Hepatocyte (in vitro differentiated cells): ENCODE data around the gene KCNK4. TPM values are rescaled to one million over a fixed set of nuclear protein-coding genes. Genes with fewer than 3 reads are reported as not detected.
"Not testable (repeated sequence)": the region's sequence is repeated elsewhere in the genome, so short reads cannot be mapped to it uniquely, and the experiment has no call there.

ENCODE experiments used
- DNase-seq: peaks from one replicate; pipeline ENCODE4 v3.0.0-alpha.2; 2016; ENCODE audit warnings: low spot score
- H2AFZ ChIP-seq: fragments of 200-600 bp; sonication (generic); 2 replicates; pipeline ENCODE4 v1.6.0; 2016; ENCODE audit warnings: antibody characterized with exemption, mild to moderate bottlenecking
- H3K27ac ChIP-seq: fragments of 200-600 bp; sonication (generic); 2 replicates; pipeline ENCODE4 v1.5.1; 2016; ENCODE audit warnings: mild to moderate bottlenecking
- H3K27me3 ChIP-seq: fragments of 200-600 bp; sonication (generic); 2 replicates; pipeline ENCODE4 v1.6.1; 2016
- H3K36me3 ChIP-seq: fragments of 200-600 bp; sonication (generic); replicated peaks from 2 replicates; pipeline ENCODE4 v1.5.1; 2016; ENCODE audit warnings: low read depth; ENCODE audit not compliant: insufficient read depth
- H3K4me1 ChIP-seq: fragments of 200-600 bp; sonication (generic); 2 replicates; pipeline ENCODE4 v1.5.1; 2016; ENCODE audit warnings: mild to moderate bottlenecking, moderate library complexity; ENCODE audit not compliant: insufficient read depth
- H3K4me2 ChIP-seq: fragments of 200-600 bp; sonication (generic); 2 replicates; pipeline ENCODE4 v1.6.0; 2016
- H3K4me3 ChIP-seq: fragments of 200-600 bp; sonication (generic); 2 replicates; pipeline ENCODE4 v1.5.1; 2016; ENCODE audit warnings: mild to moderate bottlenecking
- H3K79me2 ChIP-seq: fragments of 200-600 bp; sonication (generic); 2 replicates; pipeline ENCODE4 v1.6.0; 2017; ENCODE audit warnings: mild to moderate bottlenecking
- H3K9me2 ChIP-seq: fragments of 200-600 bp; sonication (generic); replicated peaks from 2 replicates; pipeline ENCODE4 v1.6.0; 2017; ENCODE audit warnings: mild to moderate bottlenecking; ENCODE audit not compliant: insufficient read depth
- H3K9me3 ChIP-seq: fragments of 200-600 bp; sonication (generic); 2 replicates; pipeline ENCODE4 v1.5.1; 2016; ENCODE audit warnings: low read depth, mild to moderate bottlenecking
- H4K20me1 ChIP-seq: fragments of 200-600 bp; sonication (generic); 2 replicates; pipeline ENCODE4 v1.6.0; 2016; ENCODE audit warnings: mild to moderate bottlenecking; ENCODE audit not compliant: insufficient read depth, poor library complexity, severe bottlenecking
- CTCF ChIP-seq: fragments of 200-600 bp; sonication (generic); IDR thresholded peaks from 2 replicates; pipeline ENCODE4 v1.5.1; 2016; ENCODE audit warnings: antibody characterized with exemption, mild to moderate bottlenecking; ENCODE audit not compliant: poor library complexity
- EZH2 ChIP-seq: fragments of 200-600 bp; sonication (generic); IDR thresholded peaks from 2 replicates; pipeline ENCODE4 v1.6.1; 2016; ENCODE audit warnings: antibody characterized with exemption, mild to moderate bottlenecking, borderline replicate concordance
- EZH2phosphoT487 ChIP-seq: fragments of 200-600 bp; sonication (generic); IDR thresholded peaks from one replicate; pipeline ENCODE4 v1.6.1; 2018; ENCODE audit warnings: antibody characterized with exemption, mild to moderate bottlenecking, low read depth, moderate library complexity; ENCODE audit not compliant: unreplicated experiment, severe bottlenecking
- WGBS: methylation state at CpG from one replicate; pipeline ENCODE4 v1.1.6; 2016; ENCODE audit warnings: low lambda C conversion rate; ENCODE audit errors: missing lambda C conversion rate; 5-methylcytosine and 5-hydroxymethylcytosine counted together
- polyA plus RNA-seq: library from polyadenylated mRNA; unstranded; fragments of >200 nt; fragmentation: Nextera tagmentation; extraction: Ambion mirVana; gene quantifications from 2 replicates; pipeline ENCODE4 v1.2.1, GENCODE V29; 2016
- total RNA-seq: library from RNA; depleted of rRNA; stranded (reverse); fragments of >200 nt; gene quantifications from 2 replicates; pipeline ENCODE4 v1.2.3, GENCODE V29; 2014

KCNK4 gene
- total and polyA plus RNA-seq, 2 experiments from 2014 or later, result not detected

GRCh38 chr11:64306876-64307622 lies 15.9 kb downstream of the KCNK4 start:
- 77% methylated on average over 15 of the region's 15 CpGs for WGBS
- no peaks in the 10 kb centered on the region for H3K27me3 ChIP-seq
- peaks cover 11% of the 10 kb centered on the region for H3K4me1 ChIP-seq
- peak overlapping the region; percentile 62 for H3K4me3 ChIP-seq
- no peak overlapping the region for H2AFZ ChIP-seq
- H3K36me3 ChIP-seq, result no peaks in the 10 kb centered on the region
- peak; percentile 86 for DNase-seq
- H3K27ac ChIP-seq, result peak overlapping the region; percentile 95
- no peaks in the 10 kb centered on the region for H3K9me2 ChIP-seq
- H3K9me3 ChIP-seq, result no peaks in the 10 kb centered on the region
- TF ChIP-seq EZH2phosphoT487, result no peak
- TF ChIP-seq CTCF, result no peak
- TF ChIP-seq EZH2, result no peak
- H4K20me1 ChIP-seq, result no peaks in the 10 kb centered on the region
- H3K79me2 ChIP-seq, result peaks cover 52% of the 10 kb centered on the region
- peak overlapping the region; percentile 90 for H3K4me2 ChIP-seq

- 85% methylated on average over 5 of the region's 5 CpGs for WGBS
- H3K27ac ChIP-seq, result peak overlapping the region; percentile 95
- H3K4me1 ChIP-seq, result peaks cover 11% of the 10 kb centered on the region
- H3K9me3 ChIP-seq, H3K36me3 ChIP-seq, H3K27me3 ChIP-seq, H3K4me3 ChIP-seq, DNase-seq, H4K20me1 ChIP-seq, H3K9me2 ChIP-seq, H2AFZ ChIP-seq: not testable (repeated sequence)
- peak overlapping the region; percentile 90 for H3K4me2 ChIP-seq
- H3K79me2 ChIP-seq, result peaks cover 59% of the 10 kb centered on the region
Measured at GRCh38 chr11:64307795-64308194, 16.7 kb downstream of the KCNK4 start.

- DNase-seq, result no peak
- peaks cover 54% of the 10 kb centered on the region for H3K79me2 ChIP-seq
- H3K9me3 ChIP-seq, result no peaks in the 10 kb centered on the region
- no peak overlapping the region for H3K4me3 ChIP-seq
- H3K27ac ChIP-seq, result no peak overlapping the region
- H3K27me3 ChIP-seq, result no peaks in the 10 kb centered on the region
- H3K4me2 ChIP-seq, result no peak overlapping the region
- H2AFZ ChIP-seq, result no peak overlapping the region
- H3K9me2 ChIP-seq, result no peaks in the 10 kb centered on the region
- TF ChIP-seq EZH2 (no peak), CTCF (no peak), EZH2phosphoT487 (no peak)
- no peaks in the 10 kb centered on the region for H4K20me1 ChIP-seq
- peaks cover 6% of the 10 kb centered on the region for H3K4me1 ChIP-seq
- WGBS, result 93% methylated on average over 10 of the region's 10 CpGs
- no peaks in the 10 kb centered on the region for H3K36me3 ChIP-seq
Measured at GRCh38 chr11:64312947-64313346, 21.8 kb downstream of the KCNK4 start.

- Histone ChIP-seq H3K27me3 (no peaks in the 10 kb centered on the region), H3K4me2 (no peak overlapping the region), H3K4me3 (no peak overlapping the region), H3K27ac (no peak overlapping the region), H2AFZ (no peak overlapping the region), H4K20me1 (no peaks in the 10 kb centered on the region), H3K36me3 (no peaks in the 10 kb centered on the region), H3K4me1 (peaks cover 5% of the 10 kb centered on the region), H3K79me2 (peaks cover 52% of the 10 kb centered on the region), H3K9me3 (no peaks in the 10 kb centered on the region), H3K9me2 (no peaks in the 10 kb centered on the region)
- WGBS, result 96% methylated on average over 11 of the region's 18 CpGs
- TF ChIP-seq EZH2 (no peak), EZH2phosphoT487 (no peak), CTCF (no peak)
- DNase-seq, result no peak
Measured at GRCh38 chr11:64313491-64314145, 22.5 kb downstream of the KCNK4 start.
